GM11168 (cell line): ENCODE results near the gene PRCD.
"Not testable (repeated sequence)": the region's sequence is repeated elsewhere in the genome, so short reads cannot be mapped to it uniquely, and the experiment has no call there.

Experiments used
- in situ Hi-C: fragments of 300-500 bp; cut with MboI; formaldehyde crosslinking; loops from one replicate; pipeline ENCODE4 v1.12.0; 2022; ENCODE audit warnings: low sequenced_read_pairs; ENCODE audit not compliant: unreplicated experiment

Gene PRCD

DNA sequence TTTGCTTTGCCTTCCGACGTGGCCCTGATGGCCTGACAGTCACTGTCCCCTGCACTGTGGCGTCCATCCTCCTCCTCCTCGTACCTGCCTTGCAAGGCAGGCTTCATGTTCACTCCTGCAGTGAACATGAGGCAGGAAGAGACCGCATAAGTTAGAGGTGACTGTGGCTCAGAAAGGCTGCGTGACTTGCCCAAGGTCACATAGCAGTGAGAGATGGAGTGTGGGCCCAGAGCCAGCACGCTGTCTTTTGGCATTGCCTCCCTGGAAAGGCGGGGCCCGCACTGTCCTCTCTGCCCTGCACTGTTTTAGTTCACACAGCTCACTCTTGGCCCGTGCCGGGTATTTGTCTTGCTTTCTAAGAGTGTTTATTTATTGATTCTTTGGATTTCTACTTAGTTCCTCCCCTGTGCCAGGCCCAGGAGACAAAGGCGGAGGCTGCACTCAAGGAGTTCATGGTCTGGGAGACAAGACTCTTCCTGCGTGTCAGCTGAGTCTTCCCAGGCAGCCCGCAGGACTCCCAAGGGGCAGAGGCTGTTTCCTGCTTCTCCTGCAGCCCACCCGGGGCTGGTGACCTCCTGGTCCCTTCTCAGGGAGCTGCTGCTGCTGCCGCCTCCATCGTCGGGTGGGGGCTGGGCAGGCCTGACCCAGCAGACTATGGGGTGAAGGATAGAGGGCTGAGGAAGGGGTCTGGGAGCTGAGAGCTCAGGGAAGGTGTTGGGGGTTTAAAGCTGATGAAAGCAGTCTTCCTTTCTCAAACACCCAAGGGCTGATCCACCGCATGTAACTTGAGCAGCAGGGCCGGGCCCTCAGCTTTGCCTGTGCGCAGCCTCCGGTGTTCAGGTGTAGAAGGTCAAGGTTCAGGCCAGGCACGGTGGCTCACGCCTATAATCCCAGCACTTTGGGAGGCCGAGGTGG lies 15.0 kb upstream of the PRCD start:
- in situ Hi-C loops: loop anchor here (5.0 kb wide), 1 partner anchor 97 kb away; no protein-coding TSS in a partner anchor

- in situ Hi-C loops: not testable (repeated sequence)
Measured at GRCh38 chr17:76525513-76525833, 14.4 kb upstream of the PRCD start.

- in situ Hi-C loops: not testable (repeated sequence)
Measured at GRCh38 chr17:76527016-76527415, 12.8 kb upstream of the PRCD start.

- in situ Hi-C loops: no loop called here
Measured at GRCh38 chr17:76527430-76528111, 12.3 kb upstream of the PRCD start.

DNA sequence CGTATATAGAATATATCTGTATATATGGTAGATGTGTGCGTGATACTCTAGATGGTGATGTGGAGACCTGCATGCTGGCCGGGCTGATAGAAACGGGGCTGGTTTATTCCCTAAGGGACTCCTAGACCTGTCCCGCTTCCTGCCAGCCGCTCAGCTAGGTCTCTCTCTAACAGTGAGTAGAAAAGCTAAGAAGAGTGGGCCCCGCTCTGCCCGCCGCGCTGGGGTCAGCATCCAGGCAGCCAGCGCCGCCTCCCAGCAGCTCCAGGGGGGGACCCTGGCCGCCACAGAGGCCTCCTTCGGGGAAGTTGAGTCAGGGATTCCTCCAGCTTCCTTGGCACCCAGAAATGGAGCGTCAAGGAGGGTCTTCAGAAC lies 11.7 kb upstream of the PRCD start:
- in situ Hi-C loops: no loop called here

DNA sequence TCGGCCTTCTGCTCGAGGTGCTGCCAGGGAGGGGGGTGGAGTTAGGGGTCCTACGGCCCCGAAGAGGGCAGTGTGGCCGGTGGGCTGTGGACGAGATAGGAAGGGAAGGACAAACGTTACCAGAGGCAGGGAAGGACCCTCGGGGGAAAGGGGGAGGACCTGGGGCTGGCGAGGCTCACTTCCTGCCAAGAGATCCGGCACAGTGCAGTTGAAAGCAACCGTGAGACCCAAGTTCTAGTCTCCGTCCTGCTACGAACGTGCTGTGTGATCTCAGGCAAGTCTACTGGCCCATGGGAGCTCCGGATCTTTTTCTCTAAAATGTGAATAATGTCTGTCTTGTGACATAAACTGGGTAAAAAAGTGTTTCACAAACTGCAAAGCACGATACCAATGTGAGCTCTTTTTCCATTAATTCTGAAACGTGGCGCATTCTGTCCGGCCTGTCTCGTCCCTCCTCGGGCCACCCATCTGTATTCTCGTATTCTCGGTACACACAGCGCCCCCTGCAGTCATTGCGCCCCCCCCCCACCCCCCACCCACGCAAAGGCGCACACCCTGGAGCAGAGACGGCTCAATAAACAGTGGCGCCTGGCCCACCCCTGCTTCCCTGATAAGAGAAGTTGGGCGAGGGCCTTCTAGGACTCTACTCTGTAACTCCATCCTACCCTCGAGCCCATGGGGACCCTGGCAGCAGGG lies 11.2 kb upstream of the PRCD start:
- in situ Hi-C loops: no loop called here

DNA sequence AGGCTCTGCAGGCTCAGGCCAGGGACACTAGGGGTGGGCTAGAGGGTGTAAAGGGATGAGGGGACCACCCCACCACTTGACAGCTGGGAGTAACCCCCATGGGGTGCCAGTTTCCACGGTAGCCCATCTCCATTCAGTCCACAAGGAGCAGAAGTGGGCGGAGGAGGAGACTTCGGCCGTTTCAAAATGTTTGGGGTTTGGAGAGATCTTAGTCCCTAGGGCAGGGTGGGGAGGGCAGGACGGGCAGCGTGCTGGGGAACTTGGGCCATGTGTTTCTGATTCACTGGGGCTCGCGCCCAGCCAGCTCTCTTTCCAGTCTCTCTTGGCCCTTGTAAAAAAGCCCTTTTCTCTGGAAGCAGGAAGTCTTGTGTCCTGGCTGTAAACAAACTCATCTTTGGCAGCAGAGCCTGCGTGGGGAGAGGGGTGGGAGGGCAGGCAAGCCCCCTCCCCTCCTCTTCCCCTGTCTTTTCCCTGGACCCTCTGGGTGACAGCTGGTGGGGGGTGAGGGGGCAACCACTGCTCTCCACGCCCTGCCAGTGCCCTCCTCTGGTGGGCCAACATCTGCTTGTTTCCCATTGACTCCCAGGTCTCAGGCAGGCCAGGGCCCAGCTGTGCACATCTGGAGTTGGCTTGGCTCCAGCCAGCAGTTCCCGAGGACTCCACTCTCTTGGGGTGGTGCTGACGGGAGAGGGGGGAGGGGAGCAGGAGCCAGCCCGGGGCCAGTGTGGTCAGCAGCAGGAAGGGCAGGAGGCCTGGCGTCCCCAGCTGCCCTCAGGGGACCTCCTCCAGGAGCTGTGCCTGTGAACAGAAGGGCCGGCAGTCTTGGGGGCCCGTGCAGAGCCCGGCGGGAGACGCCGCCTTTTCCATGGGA lies 10.4 kb upstream of the PRCD start:
- in situ Hi-C loops: no loop called here

- in situ Hi-C loops: no loop called here
Measured at GRCh38 chr17:76530095-76530723, 9.6 kb upstream of the PRCD start.

DNA sequence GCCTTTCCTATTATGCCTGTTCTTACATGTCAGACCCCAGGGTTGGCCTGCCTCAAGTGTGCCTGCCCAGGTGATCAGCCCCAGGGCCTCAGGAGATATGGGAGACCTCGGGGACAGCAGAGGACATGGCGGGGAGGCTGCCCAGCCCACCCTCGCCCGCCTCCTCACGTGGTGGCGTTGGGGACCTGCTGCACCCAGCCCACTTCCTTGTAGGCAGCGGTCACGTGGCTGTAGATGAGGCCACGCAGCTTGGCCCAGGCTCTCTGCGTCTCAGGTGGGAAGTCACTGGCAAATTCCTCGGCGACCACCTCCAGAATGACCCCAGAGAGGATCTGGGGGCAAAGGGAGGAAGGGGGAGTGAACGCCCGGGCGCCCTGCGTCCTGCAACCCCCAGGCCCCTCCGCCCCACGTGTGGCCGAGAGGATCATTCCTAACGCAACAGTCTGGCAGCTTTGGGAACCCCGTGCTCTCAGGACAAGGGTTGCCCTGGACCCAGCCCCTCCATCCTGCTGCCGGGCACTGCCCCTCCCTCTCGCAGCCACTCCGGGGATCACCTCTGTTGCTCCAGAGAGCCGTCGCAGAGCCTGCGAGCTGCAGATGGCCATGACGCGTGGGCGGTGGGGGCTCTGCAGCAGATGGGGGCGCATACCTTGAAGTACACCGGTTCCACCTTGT lies 8.9 kb upstream of the PRCD start:
- in situ Hi-C loops: no loop called here

GRCh38 chr17:76531486-76532038 lies 8.3 kb upstream of the PRCD start:
- in situ Hi-C loops: no loop called here

- in situ Hi-C loops: no loop called here
Measured at GRCh38 chr17:76532072-76532651, 7.7 kb upstream of the PRCD start.

DNA sequence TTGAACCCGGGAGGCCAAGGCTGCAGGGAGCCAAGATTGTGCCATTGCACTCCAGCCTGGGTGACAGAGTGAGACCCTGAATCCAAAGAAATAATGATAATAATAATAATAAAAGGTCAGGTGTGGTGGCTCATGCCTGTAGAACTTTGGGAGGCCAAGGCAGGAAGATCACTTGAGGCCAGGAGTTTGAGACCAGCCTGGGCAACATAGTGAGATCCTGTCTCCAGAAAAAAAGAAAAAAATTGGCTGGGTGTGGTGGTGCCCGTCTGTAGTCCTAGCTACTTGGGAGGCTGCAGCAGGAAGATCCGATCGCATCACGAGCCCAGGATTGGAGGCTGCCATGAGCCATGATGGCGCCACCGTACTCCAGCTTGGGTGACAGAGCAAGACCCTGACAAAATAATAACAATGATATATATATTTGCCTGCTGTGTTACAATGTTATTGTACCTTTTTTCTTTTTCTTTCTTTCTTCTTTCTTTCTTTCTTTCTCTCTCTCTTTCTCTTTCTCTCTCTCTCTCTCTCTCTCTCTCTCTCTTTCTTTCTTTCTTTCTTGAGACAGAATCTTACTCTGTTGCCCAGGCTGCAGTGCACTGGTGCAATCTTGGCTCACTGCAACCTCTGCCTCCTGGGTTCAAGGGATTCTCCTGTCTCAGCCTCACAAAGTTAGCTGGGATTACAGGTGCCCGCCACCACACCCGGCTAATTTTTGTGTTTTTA lies 6.0 kb upstream of the PRCD start:
- in situ Hi-C loops: not testable (repeated sequence)

GRCh38 chr17:76534831-76535732 lies 4.8 kb upstream of the PRCD start:
- in situ Hi-C loops: no loop called here

- in situ Hi-C loops: no loop called here
Measured at GRCh38 chr17:76535788-76536510, 3.9 kb upstream of the PRCD start.

DNA sequence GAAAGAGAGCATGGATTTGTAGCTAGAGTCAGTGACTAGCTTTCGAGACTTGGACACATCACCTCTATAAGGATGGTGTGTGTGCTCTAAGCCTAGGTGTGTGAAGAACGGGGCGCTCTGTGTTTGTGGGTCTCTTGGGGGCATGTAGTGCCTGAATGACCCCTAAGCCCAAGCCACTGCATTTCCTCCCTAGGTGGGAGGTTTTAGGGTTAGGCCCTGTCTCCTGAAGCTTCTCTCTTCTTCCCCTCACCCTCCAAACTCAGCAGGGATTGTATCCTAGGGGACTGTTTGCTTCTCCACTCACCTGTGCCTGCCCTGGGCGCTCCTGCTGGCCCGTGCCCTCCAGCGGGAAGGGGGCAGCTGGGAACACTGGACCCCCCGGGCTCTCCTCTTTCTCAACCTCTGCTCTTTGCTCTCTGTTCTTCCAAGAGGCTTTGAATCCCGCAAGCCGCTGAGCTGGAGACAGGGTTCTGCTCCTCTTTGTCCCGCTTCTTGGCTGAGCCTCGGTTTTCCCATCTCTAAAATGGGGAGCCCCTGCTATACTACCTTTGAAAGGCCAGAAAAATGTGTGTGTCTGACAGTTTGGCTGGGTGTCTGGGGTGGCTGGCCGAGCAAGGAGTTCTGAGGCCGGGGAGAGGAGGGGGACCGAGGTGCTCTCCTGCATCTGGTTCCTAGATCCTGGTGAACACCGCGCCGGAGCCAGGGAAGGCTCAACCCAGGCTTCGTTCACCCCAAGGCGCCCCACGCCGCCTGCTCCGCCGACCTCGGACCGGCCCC lies 3.1 kb upstream of the PRCD start:
- in situ Hi-C loops: no loop called here

GRCh38 chr17:76537288-76537577 lies 2.6 kb upstream of the PRCD start:
- in situ Hi-C loops: no loop called here
